ENCODE data around the gene PTCH1.

Gene PTCH1

DNA sequence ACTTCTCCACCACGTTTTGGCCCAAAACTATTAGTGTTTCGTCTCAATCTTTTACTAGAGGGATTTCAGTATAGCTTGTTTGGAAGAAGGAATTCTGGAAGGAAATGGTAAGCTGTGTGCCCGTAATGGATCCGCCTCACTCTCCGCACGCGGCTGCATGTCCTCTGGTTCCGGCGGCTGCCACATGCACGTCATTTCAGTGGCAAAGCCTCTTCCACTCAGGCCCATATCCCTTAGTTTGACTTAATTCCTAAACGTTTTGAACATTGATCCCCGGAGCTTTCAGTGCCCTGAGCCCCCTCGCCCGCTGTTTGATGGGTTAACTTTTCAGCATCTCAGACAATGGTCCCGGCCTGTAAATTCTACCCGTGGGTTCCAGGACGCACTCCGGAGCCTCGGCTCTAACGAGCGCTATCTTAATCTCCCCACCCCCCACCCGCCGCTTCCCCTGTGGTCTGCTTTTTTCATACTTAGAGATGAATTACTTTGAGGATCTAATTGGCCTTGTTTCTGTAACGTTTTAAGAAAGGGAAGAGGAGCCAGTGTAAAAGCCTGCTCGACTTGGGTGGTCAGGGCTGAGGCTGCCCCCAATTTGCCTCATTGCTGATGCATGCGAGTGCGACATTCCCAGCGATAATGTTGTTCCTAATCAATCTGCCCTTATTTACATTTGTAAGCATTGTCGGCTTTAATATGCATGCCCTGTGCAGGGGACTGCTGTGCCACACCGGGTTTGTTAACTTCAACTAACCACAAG lies 4.6 kb downstream of the PTCH1 start:
- DNase-seq: no peak

DNA sequence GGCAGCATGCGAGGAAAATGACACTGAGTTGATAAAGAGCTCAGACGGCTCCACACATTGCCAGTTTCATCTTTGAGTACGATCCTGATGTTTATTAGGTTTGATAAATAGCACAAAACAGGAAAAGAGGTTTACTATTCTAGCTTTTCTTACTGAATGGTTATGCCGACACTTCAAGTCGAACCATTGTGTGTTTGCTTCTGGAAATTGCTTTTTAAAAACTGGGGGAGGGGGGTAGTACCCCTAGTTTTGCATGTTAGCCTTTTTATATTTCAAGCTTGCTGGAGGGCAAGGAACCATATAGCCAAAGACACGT lies 5.2 kb downstream of the PTCH1 start:
- no peak for DNase-seq

DNA sequence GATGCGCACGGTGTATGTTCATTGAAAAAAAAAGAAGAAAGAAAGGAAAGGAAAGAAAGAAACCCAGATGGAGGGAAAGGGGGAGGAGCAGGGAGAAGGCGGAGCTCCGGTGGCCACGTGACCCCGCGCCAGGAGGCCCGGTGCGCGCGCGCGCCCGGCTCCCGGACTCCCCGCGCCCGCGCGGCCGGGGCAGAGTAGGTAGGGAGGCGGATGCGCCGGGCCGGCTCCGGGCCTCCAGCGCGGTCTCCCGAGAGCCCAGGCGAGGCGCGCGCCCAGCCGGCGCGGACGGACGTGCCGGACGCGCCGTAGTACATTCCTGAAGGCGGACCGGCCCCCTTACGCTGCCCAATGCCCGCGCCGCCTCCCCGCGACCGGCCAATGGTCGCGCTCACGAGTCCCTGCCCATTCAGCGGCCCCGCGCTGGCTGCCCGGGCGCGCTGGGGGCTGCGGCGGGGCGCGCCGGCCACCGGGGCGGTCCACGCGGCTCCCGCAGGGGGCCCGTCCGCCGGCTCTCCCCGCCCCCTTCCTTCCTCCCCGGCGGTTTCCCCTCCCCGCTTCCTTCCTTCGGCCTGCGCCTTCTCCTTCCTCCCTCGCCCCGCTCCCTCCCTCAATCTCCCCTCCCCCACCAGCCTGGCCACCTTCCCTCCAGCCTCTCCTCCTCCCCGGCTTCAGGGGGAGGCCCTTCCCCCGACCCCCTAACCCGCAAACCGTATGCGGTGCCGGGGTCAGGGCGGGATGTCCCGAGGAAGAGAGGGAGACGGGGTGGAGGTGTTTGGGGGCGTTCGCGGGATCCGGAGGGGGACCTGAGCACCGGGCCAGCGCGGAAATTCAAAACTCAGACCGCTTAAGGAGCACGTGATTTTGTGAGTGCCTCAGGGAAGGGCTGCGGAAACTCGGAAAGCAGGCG lies 5.8 kb downstream of the PTCH1 start:
- DNase-seq: peak; percentile 88

DNA sequence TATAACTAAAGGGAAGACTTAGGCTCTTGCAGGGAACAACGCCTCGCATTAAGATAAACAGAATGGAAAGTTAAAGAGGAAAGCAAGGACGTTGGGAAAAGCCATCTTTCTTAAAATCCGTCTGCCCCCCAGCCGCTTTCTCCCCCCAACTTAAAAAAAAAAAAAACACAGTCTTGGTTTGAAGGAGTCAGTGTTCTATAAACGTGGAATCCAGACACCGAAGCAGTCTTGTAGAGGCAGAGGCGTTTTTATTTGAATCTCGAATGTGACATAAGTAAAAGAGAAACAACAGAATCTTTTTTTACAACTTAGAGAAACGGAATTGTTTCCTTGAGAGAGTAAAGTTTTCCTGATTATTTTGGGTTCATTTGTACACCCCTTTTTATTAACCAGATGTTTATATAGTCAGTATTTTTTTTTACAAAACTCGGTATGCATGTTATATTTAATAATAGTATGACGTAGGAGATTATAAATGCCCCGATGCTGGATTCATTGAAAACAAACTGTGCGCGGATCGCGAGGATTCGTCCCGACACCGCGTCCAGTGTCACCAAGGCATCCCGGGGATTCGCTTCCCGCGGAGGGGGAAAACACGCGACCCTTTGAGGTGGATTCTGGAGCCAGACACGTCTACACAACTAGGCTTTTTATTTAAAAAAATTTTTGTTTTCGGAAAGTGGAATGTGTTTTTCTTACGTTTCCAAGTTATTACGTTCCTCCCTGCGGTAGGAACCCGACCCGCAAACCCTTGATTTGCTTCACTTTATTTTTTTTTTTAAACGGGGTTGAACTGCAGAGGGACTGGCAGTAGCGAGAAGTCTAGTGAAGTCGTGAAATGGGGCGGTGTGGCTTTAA lies 6.7 kb downstream of the PTCH1 start:
- DNase-seq: no peak

DNA sequence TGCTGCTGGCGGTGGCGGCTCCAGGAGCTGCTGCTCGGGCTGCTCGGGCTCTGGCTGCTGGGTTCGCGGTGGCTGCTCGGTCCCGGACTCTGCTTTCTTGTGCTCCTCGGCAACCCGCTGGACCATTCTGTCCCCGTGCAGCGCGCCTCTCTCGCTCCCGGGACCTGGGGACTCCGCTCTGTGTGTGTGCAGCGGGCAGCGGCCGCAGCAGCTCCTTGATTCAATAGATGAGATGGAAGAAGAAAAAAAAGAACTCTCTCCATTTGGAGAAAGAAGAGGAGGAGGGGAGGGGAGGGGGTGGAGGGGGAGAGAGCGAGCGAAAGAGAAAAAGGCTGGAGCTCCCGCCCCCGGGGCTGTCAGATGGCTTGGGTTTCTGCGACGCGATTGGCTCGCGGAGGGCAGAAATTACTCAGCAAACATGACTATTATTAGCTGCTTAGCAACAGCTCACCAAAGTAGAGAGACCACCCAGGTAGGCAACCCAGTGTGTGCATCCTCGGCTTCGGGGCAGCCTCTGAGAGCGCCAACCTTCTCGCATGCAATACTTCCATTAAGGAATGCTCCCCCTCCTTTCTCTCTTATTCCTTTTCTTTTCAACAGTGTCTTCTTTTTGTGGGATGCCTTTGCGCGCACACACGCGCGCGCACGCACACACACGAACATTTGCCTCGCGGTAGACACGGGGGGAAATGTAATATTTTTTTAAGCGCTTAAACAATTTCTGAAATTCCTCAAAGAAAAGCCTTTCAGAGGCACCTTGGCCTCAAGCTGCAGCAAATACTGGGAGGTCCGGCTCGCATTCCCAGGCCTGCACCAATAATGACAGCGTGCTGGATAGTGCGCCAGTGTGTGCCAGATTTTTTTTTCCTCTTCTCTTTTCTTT lies 7.6 kb downstream of the PTCH1 start:
- peak; percentile 65 for DNase-seq

DNA sequence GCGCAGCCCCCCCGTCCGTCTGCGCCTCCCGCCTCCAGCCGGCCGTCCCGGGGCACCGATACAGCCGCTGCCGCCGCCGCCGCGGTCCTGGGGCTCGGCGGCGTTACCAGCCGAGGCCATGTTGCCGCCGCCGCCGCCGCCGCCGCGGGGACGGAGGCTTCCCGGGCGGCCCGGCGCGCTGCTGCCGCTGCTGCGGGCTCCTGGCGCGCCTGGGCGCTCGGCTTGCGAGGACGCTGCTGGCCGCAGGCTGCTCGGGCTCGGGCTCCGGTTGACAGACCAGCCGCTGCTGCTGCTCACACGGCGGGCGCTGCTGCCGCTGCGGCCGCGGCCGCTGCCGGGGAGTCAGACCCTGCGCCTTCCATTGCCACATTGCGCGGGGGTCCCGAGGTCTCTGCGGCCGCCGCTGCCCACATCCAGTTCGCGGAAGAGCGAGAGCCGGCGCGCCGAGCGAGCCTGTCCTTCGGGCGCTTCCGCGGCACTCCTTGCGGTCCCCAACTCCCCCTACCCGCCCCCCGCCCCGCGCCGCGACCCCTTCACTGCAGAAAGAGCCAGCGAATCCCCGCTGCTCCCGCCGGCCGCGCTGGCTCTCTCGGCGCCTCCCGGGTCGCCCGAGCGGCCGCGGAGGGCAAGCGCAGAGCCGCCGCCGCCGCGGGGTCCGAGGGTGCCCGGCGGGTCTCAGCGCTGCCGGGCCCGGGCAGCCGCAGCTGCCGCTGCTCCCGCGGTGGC lies 8.4 kb downstream of the PTCH1 start:
- peak; percentile 29 for DNase-seq

DNA sequence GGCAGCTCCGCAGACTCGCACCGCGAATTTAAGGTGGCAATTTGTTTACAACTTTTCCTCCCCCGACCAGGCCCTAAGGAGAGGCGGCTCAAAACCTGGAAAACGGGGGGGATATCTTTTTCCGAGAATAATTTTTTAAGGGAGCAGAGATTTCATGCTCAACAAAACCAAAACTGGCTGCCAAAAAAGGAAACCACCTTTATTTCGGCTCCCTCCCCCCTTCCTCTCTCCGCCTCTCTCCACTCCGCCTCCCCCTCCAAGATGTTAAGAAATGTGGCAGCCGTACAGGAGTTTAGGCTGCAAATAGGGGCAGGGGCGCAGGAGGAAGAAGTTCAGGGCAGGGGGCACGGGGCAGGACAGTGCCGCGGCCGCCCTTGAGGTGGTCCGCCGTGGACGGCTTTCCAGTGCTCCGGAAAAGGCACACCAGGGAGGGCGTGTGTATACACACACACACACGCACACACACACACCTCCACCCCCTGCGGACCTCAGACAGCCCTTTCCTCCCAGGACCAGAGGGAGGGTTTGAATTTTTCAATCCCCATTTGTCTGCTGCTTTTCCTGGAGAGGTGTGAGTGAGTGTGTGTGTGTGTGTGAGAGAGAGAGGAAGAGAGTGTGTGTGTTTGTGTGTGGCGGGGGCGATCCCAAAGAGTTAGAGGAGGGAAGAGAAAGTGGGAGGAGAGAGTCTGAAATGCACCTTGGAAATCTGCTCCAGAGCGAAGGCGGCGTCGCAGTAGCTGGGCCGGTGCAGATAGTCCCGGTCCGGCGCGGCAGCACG lies 9.1 kb downstream of the PTCH1 start:
- DNase-seq: peak; percentile 51

DNA sequence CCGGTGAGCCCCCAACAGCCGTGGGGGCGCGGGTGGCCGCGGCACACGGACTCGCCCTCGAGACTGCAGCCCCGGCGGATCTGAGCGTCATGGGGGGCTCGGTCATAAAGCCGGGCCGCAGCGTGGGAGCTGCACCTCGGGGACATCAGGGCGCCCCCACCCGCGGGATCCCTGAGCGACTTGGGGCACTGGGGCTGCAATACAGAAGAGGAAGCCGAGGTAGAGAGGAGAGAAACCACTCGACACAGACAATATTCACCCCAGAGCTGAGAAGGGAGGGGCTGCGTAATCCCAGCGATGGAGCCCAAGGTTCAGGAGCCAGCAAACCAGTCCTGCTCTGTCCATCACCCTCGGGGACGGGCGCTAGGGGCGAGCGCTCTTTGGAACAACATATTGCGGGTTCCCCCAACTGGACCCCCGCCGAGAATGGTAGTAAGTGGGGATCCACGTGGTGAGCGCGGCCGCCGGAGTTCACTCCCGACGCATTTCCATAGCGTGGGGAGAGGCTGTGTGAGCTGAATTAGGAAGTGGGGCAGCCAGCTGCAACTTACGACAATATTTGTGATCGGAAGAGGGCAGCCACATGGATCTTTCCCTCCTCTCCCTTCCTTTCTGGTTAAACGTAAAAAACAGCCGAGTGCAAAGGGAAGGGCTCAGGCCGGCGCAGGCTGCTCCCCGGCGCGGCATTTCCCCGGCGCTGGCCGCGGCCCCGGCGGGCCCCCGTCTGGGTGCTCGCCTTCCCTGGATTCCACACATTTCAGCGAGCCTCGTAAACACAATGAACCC lies 9.9 kb downstream of the PTCH1 start:
- peak; percentile 40 for DNase-seq

DNA sequence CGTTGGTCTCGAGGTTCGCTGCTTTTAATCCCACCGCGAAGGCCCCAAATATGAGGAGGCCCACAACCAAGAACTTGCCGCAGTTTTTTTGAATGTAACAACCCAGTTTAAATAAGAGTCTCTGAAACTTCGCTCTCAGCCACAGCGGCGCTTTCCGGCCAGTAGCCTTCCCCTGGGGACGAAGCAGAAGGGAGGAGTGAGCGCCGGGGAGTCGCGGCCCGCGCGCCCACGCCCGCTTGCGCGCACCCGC lies 10.4 kb downstream of the PTCH1 start:
- DNase-seq: no peak

DNA sequence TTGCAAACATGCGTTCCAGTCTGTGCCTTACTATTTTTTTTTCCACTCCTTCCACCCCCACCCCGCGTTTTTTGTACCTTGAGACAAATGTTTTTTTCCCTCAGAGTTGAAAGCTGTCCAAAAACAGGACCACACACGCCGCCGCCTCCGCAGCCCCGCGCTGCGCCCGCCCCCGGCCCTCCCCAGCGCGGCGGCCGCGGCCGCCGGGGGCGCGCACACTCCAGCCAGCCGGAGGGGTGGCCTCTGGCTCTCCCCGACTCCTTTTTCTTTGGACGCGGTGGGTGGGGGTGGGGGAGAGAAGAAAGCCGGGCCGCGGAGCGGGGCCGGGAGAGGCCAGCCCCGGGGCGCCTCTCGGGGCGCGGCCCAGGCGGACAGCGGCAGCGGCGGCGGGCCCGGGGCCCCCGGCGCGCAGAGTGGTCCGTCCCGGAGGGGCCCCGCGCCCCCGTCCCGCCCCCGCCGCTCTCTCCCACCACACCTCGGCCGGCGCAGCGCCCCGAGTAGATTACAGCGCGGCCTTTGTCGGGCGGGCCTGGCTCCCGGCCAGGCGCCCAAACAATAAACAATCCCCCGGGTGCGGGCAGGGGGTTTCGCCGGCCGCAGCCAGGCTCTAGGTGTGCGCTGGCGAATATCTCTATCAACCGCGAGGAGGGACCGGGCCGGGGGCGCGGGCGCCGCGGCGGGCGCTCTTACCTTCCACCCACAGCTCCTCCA lies 10.9 kb downstream of the PTCH1 start:
- DNase-seq: peak; percentile 35

DNA sequence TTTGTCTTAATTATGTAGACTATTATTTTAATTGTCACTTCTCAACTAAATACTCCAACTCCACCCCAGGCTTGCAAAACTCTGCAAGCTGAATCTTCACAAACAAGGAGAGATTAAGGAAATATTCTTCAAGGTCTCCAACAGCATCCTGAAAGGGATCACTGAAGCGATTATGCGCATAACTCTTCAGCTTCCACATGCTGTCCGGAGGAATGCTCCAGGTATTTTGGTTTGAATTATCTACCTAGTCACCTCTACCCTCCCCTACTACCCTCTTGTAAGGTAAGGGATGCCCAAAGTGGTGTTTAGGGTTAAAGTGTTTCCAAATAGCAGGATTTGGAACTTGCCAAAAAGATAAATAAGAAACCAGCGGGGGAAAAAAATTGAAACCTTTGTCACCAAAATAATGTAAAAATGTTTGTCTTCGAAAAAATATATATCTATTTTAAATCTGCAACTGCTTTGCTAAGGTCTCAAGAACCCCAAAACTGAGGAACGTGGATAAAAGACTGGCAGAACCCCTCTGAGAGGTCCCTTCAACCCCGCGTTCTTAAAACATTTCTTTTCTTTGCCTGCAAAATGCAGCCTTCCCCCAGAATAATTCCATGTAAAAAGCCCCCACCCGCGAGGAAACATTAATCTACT lies 11.6 kb downstream of the PTCH1 start:
- no peak for DNase-seq

DNA sequence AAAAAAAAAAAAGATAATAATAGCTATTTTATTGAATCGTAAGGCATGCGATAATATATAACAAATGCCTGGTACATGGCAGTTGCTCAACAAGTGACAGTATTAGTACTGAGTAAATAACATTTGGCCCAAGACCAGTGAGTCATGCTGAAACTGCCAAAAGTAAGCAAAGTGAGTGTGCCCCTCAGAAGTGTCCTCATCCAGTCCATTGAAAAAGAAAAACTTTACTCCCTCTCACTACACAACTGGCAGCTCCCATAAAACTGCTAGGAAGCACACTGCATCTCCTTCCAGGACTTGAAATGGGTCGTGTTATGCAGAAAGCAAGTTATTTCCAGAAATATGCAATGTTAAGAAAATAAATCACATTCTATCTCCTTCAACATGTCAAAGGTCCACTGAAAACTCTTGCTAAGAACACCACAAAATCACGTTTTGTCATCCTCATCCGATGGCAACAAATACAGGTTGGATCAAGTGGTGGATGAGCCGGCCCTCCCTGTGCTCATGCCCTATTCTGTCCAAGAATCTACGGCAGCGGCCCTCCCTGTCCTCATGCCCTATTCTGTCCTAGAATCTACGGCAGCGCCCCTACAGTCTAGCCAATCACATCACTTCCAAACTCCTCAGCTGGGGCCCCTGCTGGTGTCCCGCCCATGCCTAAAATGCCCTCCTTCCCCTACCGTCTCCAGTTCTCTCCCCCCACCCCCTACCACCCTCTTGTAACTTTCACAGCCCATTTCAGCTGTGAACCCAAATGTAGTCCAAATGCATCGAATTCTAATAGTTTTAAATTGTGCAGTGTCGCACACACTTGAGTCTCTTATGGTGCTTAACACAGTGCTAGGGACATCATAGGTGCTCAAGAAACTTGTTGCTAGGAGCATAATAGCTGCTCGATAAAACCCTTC lies 12.5 kb downstream of the PTCH1 start:
- no peak for DNase-seq

DNA sequence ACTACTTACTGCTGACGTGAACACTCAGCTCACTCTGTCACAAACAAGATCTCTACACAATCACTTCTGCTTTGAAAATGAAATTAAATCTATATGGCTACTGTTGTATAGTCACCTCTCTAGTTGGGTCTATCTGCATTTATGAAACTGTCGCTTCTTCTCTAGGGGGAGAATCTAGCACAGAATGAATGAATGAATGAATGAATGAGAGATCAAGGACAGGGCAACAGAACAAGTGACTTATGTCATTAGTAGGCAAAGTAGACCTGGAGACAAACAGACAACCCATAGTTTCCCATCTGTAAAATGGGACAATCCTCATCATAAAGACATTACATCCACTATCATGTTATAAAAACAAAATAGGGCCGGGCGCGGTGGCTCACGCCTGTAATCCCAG lies 13.4 kb downstream of the PTCH1 start:
- DNase-seq: no peak

DNA sequence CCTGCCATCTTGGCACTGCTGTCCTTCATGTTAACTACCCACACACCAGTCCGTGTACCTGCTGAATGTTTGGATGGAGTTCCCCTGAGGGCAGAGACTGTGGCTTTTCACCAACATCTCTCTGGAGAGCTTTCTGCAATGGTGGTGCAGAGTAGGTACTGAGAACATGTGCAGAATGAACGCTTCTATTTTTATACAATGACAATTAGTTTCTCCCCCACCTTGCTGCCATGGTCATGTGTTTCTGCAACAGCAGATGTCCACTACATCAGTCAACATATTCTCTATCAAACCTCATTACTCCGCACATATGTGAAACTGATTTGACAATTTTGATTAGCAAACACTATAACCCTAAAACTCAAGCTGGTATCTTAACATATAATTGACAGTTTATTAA lies 14.5 kb downstream of the PTCH1 start:
- DNase-seq: no peak

DNA sequence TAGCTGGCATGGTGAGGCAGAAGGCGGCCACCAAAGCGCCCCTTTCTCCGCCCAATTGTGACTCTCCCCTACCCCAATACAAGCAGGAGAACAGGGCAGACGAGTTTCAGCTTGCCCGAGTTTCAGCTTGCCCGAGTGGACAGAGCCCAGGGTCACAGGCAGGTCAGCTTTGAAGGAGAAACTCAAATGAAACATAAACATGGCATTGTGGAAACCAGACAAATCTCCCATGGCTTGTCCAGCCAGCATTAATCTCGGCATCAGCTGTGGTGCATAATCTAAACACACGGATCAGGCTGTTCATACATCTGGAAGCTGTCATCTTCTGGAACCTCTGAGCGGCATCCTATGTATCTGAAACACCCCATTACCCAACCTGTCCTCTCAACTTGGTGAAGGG lies 16.9 kb downstream of the PTCH1 start:
- DNase-seq: no peak

DNA sequence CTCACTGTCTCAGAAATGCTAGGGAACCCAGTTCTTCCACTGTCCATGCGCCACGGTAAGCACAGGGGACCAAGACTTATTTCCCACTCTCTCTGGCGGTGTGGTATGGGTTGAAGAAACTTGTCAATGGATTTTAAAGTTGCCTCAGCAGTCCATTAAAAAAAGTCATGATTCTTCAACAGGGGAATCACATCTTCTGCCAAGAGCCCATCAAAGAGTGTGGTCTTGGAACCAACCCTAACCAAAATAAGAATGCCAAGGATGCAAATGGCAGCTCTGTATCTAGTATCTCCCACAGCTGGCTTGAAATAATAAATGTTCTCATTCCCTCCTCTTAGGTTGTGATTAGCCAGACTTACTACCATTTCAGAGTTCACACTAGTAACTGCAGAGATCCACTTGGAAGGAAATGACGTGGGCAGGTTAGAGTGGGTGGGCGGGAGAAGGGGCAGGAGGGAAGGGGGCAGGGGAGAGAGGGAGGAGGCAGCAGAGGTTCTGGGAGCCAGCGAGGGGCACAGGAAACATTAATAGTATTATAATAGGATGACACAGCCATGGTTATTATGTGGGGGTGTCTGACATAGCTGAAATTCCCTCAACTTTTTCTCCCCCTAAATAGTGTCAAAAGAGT lies 17.6 kb downstream of the PTCH1 start:
- DNase-seq: no peak

DNA sequence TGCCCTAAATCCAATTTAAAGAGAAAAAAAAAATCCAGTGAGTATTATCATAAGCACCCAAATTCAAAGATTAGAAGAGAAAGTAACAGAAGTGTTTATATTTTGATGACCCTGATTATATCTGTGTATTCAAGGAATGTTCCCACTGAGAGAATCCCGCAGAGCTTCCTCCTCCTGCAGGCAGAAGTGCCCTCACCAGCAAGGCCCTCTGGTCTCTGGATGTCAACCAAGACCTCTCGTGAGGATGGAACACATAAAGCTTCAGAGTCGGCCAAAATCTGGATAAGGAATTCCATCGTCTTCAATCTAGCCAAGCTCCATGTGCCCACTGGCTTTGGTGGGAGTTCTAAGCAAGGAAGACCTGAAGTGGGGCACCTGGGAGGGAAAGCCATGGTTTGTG lies 18.1 kb downstream of the PTCH1 start:
- DNase-seq: no peak

DNA sequence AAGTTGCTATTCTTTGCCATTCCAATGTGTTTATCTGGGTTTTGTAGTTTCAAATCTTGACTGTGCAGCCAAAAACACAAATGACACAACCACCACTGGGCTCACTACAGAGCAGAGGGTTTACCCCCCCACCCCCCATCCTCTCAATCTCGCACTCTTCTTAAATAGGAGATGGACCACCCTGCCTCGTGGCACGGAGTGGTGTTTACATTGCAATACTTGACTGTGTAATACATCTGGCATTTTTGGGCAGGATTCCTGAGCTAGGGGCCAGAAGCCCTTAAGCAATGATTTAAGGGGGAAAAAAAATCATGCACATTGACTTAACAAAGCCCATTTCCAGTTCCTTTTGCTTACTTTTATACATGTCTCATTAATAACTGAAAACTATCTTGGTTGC lies 19.0 kb downstream of the PTCH1 start:
- no peak for DNase-seq

All from CD4-positive, alpha-beta T cell treated with Interleukin-17A for 4 hours (primary cell).